ENCODE results near the gene RSPO3.

RSPO3 gene

GRCh38 chr6:127164036-127164435, 45.6 kb downstream of the RSPO3 start:
- DNase-seq (ENCODE audit: low read depth), result no peak

- no peak for DNase-seq (ENCODE audit: low read depth)
Observed at GRCh38 chr6:127164565-127164964, 46.1 kb downstream of the RSPO3 start.

GRCh38 chr6:127173156-127173940, 54.9 kb downstream of the RSPO3 start:
- DNase-seq (ENCODE audit: low read depth), result no peak

- no peak for DNase-seq (ENCODE audit: low read depth)
Observed at GRCh38 chr6:127176146-127176545, 57.7 kb downstream of the RSPO3 start.

- no peak for DNase-seq (ENCODE audit: low read depth)
Observed at GRCh38 chr6:127177030-127177922, 58.8 kb downstream of the RSPO3 start.

GRCh38 chr6:127177923-127178231, 59.4 kb downstream of the RSPO3 start:
- DNase-seq (ENCODE audit: low read depth), result no peak

- no peak for DNase-seq (ENCODE audit: low read depth)
Observed at GRCh38 chr6:127178746-127179145, 60.3 kb downstream of the RSPO3 start.

GRCh38 chr6:127180426-127180825, 62.0 kb downstream of the RSPO3 start:
- no peak for DNase-seq (ENCODE audit: low read depth)

GRCh38 chr6:127182501-127182900, 64.0 kb downstream of the RSPO3 start:
- DNase-seq (ENCODE audit: low read depth), result no peak

- no peak for DNase-seq (ENCODE audit: low read depth)
Observed at GRCh38 chr6:127185437-127185995, 67.0 kb downstream of the RSPO3 start.

- peak; percentile 43 for DNase-seq (ENCODE audit: low read depth)
Observed at GRCh38 chr6:127186889-127187288, 68.4 kb downstream of the RSPO3 start.

GRCh38 chr6:127188744-127189143, 70.3 kb downstream of the RSPO3 start:
- DNase-seq (ENCODE audit: low read depth), result no peak

GRCh38 chr6:127190552-127190951, 72.1 kb downstream of the RSPO3 start:
- no peak for DNase-seq (ENCODE audit: low read depth)

- DNase-seq (ENCODE audit: low read depth), result no peak
Observed at GRCh38 chr6:127191716-127192115, 73.2 kb downstream of the RSPO3 start.

- no peak for DNase-seq (ENCODE audit: low read depth)
Observed at GRCh38 chr6:127192911-127193541, 74.6 kb downstream of the RSPO3 start.

GRCh38 chr6:127195833-127196232, 77.4 kb downstream of the RSPO3 start:
- DNase-seq (ENCODE audit: low read depth), result no peak

- no peak for DNase-seq (ENCODE audit: low read depth)
Observed at GRCh38 chr6:127198549-127198948, 80.1 kb downstream of the RSPO3 start.

GRCh38 chr6:127199470-127199869, 81.0 kb downstream of the RSPO3 start:
- no peak for DNase-seq (ENCODE audit: low read depth)

GRCh38 chr6:127200114-127200513, 81.6 kb downstream of the RSPO3 start:
- DNase-seq (ENCODE audit: low read depth), result no peak

- no peak for DNase-seq (ENCODE audit: low read depth)
Observed at GRCh38 chr6:127201321-127201720, 82.8 kb downstream of the RSPO3 start.

- DNase-seq (ENCODE audit: low read depth), result no peak
Observed at GRCh38 chr6:127202676-127203075, 84.2 kb downstream of the RSPO3 start.

- no peak for DNase-seq (ENCODE audit: low read depth)
Observed at GRCh38 chr6:127204281-127204680, 85.8 kb downstream of the RSPO3 start.

- no peak for DNase-seq (ENCODE audit: low read depth)
Observed at GRCh38 chr6:127205036-127205435, 86.6 kb downstream of the RSPO3 start.
